Thyroid gland (tissue), 4 donors: ENCODE data around the gene ZNF20. TPM values are rescaled to one million over a fixed set of nuclear protein-coding genes. Genes with fewer than 3 reads are reported as not detected.

Experiments used
- DNase-seq, 2 donors: peaks; one replicate each; pipeline ENCODE4 v3.0.0-alpha.2; 2019
- H3K27ac ChIP-seq, 3 donors: fragments of 200-600 bp; sonication (generic); 1 replicate in 2 of 3; 2 replicates in 1 of 3; pipeline ENCODE4 v1.5.1; 2016 to 2019; ENCODE audit warnings: mild to moderate bottlenecking in 1 of 3, moderate library complexity in 1 of 3
- H3K27me3 ChIP-seq: fragments of 200-600 bp; sonication (generic); one replicate; pipeline ENCODE4 v1.5.1; 2019
- H3K36me3 ChIP-seq, 2 donors: fragments of 200-600 bp; sonication (generic); one replicate each; pipeline ENCODE4 v1.5.1; 2016 to 2019
- H3K4me1 ChIP-seq, 2 donors: fragments of 200-600 bp; sonication (generic); one replicate each; pipeline ENCODE4 v1.5.1; 2017 to 2019
- H3K4me3 ChIP-seq, 3 donors: fragments of 200-600 bp; sonication (generic); replicated peaks in 1 of 3; 1 replicate in 2 of 3; 2 replicates in 1 of 3; pipeline ENCODE4 v1.5.1; 2016; ENCODE audit warnings: mild to moderate bottlenecking in 1 of 3
- H3K9me3 ChIP-seq: fragments of 200-600 bp; sonication (generic); one replicate; pipeline ENCODE4 v1.5.1; 2017
- POLR2A ChIP-seq, 2 donors: fragments of 450-650 bp; IDR thresholded peaks; one replicate each; pipeline ENCODE4 v1.6.1; 2017; ENCODE audit warnings: antibody characterized with exemption in 2 of 2, mild to moderate bottlenecking in 2 of 2, moderate library complexity in 1 of 2
- WGBS, 2 donors: methylation state at CpG; one replicate each; pipeline ENCODE4 v1.1.5; 2017; 5-methylcytosine and 5-hydroxymethylcytosine counted together
- intact Hi-C: fragments of 100-400 bp; cut with DNase I; formaldehyde crosslinking; loops from one replicate; pipeline ENCODE4 v1.15.1; 2023
- total RNA-seq, 4 donors: library from RNA; depleted of rRNA; stranded (reverse); fragments of >200 nt; gene quantifications; one replicate each; pipeline ENCODE4 v1.2.3, GENCODE V29; 2016
- TF ChIP-seq, protein P1 (sequence below), 6 experiments: fragments of 200-600 bp in 3 of 6; fragments of 450-650 bp in 3 of 6; sonication (generic) in 3 of 6; IDR thresholded peaks; one replicate each; pipeline ENCODE4 v1.5.1; 2016 to 2019; ENCODE audit warnings: antibody characterized with exemption in 6 of 6, mild to moderate bottlenecking in 2 of 6, inconsistent platforms in 1 of 6, moderate library complexity in 1 of 6

Gene ZNF20
- total RNA-seq, 4 donors from 2014 or later = 5.2 to 7.5 (median 6.2) TPM

DNA sequence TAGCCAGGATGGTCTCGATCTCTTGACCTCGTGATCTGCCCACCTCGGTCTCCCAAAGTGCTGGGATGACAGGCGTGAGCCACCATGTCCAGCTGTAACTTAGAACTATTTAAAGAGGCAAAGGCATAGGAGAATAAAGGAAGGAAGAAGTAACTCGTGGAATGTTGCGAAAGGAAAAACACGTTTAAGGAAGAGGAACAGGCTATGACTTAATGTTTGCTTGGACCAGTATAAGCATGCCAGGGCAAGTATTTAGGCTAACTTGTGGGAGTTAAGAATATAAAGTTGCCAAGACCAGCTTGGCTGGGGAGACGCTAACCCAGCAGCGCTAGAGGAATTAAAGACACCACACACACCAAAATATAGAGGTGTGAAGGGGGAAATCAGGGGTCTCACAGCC is 42.1 kb downstream of the ZNF20 start:
- no peaks in the 10 kb centered on the region for H3K9me3 ChIP-seq
- no peaks in the 10 kb centered on the region for H3K36me3 ChIP-seq
- no peak overlapping the region for H3K27ac ChIP-seq
- TF ChIP-seq, protein P1, sequence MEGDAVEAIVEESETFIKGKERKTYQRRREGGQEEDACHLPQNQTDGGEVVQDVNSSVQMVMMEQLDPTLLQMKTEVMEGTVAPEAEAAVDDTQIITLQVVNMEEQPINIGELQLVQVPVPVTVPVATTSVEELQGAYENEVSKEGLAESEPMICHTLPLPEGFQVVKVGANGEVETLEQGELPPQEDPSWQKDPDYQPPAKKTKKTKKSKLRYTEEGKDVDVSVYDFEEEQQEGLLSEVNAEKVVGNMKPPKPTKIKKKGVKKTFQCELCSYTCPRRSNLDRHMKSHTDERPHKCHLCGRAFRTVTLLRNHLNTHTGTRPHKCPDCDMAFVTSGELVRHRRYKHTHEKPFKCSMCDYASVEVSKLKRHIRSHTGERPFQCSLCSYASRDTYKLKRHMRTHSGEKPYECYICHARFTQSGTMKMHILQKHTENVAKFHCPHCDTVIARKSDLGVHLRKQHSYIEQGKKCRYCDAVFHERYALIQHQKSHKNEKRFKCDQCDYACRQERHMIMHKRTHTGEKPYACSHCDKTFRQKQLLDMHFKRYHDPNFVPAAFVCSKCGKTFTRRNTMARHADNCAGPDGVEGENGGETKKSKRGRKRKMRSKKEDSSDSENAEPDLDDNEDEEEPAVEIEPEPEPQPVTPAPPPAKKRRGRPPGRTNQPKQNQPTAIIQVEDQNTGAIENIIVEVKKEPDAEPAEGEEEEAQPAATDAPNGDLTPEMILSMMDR (IDR thresholded peaks at IDR 0.05) = no peak
- no peak for TF ChIP-seq POLR2A (IDR thresholded peaks at IDR 0.05)
- intact Hi-C loops = no loop called here
- no peak for DNase-seq
- no peak overlapping the region for H3K4me3 ChIP-seq
- 97% methylated on average over 9 of the region's 9 CpGs for WGBS, 2 donors
- H3K27me3 ChIP-seq = no peaks in the 10 kb centered on the region
- H3K4me1 ChIP-seq = peaks cover 0 to 3% of the 10 kb centered on the region in 2 donors

DNA sequence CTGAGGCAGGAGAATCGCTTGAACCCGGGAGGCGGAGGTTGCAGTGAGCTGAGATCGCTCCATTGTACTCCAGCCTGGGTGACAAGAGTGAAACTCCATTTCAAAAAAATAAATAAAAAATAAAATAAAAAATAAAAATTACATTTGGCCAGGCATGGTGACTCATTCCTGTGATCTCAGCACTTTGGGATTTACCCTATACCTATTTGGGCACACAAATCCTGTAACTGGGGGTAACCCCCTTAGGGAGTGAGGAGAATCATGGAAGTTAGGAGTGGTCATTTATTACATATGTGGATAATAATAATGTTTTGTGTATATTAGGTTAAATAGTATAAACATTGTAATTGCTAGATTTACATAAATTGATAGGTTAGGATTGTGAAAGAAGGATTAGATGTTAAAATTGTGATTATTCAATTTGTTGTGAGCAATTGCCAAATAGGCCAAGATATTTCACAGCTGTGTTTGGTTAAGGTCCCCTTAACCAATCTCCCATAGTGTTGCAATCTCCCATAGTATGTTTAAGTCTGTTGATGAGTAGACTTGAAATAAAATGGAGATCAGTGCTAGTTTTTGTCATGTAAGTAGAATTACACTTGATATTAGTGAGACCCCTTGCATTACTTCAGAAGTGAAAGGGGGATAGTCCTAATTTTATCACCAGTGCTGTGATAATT is 44.9 kb downstream of the ZNF20 start:
- no peak for TF ChIP-seq POLR2A (IDR thresholded peaks at IDR 0.05)
- TF ChIP-seq, protein P1 (IDR thresholded peaks at IDR 0.05) = no peak
- WGBS, 2 donors = 97 to 100% methylated on average over 4 of the region's 4 CpGs

DNA sequence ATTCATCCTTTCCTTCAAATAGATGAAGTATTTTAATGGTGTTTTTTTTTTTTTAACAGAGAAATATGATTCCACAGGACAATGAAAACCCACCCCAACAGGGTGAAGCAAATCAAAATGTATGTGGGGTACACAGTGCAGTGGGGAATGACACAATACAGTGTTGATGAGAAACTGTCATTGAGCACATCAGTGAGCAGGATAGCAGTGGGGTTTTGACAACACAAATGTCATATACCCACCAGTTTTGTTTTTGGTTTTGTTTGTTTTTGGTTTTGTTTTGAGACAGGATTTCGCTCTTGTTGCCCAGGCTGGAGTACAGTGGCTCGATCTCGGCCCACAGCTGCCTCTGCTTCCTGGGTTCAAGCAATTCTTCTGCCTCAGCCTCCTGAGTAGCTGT is 46.4 kb downstream of the ZNF20 start:
- Histone ChIP-seq H3K4me3 (no peak overlapping the region), H3K27me3 (no peaks in the 10 kb centered on the region), H3K36me3 (no peaks in the 10 kb centered on the region), H3K27ac (no peak overlapping the region), H3K4me1 (peaks cover 0 to 9% of the 10 kb centered on the region in 2 donors), H3K9me3 (no peaks in the 10 kb centered on the region)
- no peak for DNase-seq
- intact Hi-C loops = no loop called here
- WGBS, 2 donors = 96 to 99% methylated on average over 3 of the region's 3 CpGs
- TF ChIP-seq POLR2A (IDR thresholded peaks at IDR 0.05) = no peak
- TF ChIP-seq, protein P1 (IDR thresholded peaks at IDR 0.05) = no peak

More for the DNA sequence above, 44.9 kb downstream of the ZNF20 start:
- Histone ChIP-seq H3K4me3 (no peak overlapping the region), H3K36me3 (no peaks in the 10 kb centered on the region), H3K9me3 (no peaks in the 10 kb centered on the region), H3K27ac (no peak overlapping the region), H3K4me1 (peaks cover 0 to 9% of the 10 kb centered on the region in 2 donors), H3K27me3 (no peaks in the 10 kb centered on the region)
- no peak for DNase-seq
- intact Hi-C loops = no loop called here

DNA sequence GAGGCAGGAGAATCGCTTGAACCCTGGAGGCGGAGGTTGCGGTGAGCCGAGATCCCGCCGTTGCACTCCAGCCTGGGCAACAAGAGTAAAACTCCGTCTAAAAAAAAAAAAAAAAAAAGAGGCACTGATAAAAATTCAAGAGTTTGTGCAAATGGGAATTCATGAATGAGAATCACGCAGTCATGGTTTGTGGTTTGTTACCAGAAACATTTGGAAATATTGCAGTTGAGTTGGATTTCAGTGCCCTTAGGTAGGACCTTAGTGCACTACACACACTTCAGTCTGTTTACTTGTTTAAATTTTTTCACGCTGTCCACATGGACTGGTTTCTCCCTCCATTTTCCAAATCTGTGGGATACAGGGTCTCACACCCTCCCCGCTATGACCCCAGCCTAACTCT is 47.2 kb downstream of the ZNF20 start:
- Histone ChIP-seq H3K27me3 (no peaks in the 10 kb centered on the region), H3K4me1 (peaks cover 0 to 9% of the 10 kb centered on the region in 2 donors), H3K4me3 (peak overlapping the region in 2 of 3 donors; percentile 31 to 55), H3K36me3 (no peaks in the 10 kb centered on the region), H3K27ac (no peak overlapping the region), H3K9me3 (no peaks in the 10 kb centered on the region)
- DNase-seq = no peak
- 18 to 24% methylated on average over 10 of the region's 10 CpGs for WGBS, 2 donors
- TF ChIP-seq POLR2A (IDR thresholded peaks at IDR 0.05) = no peak
- TF ChIP-seq, protein P1 (IDR thresholded peaks at IDR 0.05) = no peak
- intact Hi-C loops = no loop called here

DNA sequence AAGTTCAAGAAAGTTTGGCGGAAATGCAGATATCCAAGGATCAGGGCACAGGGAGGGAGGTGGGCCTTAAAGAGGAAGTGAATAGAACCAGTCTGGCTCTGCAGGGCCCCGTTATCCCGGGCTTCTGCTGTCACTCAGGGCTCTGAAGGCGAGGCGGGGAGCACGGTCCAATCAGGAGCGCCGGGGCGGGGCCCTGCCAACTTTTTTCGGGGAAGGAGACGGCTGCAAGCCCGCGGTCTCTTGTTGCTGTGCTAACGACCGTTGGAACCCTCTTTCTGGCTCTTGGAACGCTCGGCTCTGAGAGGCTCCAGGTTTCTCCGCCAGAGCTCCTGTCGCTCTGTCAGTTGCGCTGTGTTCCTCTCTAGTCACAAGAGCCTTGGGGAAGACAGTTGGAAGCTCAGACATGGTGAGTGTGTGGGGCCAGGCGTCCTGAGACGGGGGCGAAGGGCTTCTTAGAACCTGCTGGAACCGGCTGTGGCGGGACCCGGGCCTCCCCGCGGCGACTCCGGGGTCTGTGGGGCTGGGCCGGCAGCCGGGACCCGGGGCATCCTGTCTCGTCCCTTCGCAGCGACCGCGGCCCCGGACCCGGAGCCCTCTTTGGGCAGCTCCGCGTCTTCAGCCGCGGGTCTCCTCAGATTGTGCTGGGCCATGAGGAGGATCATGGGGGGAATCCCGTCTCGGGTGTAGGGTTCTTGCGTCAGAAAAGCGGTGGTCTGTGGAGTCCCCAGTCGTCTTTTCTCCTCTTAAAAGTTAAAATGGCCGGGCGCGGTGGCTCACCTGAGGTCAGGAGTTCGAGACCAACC is 47.9 kb downstream of the ZNF20 start:
- Histone ChIP-seq H3K4me3 (peak overlapping the region; percentile 10 to 55 (median 31)), H3K4me1 (peaks cover 0 to 9% of the 10 kb centered on the region in 2 donors), H3K9me3 (no peaks in the 10 kb centered on the region), H3K36me3 (no peaks in the 10 kb centered on the region), H3K27ac (peak overlapping the region; percentile 19 to 73 (median 28)), H3K27me3 (no peaks in the 10 kb centered on the region)
- peak; percentile 88 to 92 for DNase-seq
- 1% methylated on average over 24 to 50 of the region's 53 CpGs for WGBS, 2 donors
- TF ChIP-seq POLR2A (IDR thresholded peaks at IDR 0.05) = peak in 1 of 2 donors; percentile 68
- TF ChIP-seq, protein P1 (IDR thresholded peaks at IDR 0.05) = no peak
- intact Hi-C loops = no loop called here
